ENCODE data around the gene CARNS1.
A peak's percentile ranks its signal among the peaks of the same experiment; 100 is the strongest.

CARNS1 gene

GRCh38 chr11:67463680-67464410, 48.4 kb downstream of the CARNS1 start:
- no peak overlapping the region for H3K4me3 ChIP-seq (ENCODE audit: low read depth, low read length)

GRCh38 chr11:67464411-67465188, 49.1 kb downstream of the CARNS1 start:
- peak overlapping the region; percentile 77 for H3K4me3 ChIP-seq (ENCODE audit: low read depth, low read length)

DNA sequence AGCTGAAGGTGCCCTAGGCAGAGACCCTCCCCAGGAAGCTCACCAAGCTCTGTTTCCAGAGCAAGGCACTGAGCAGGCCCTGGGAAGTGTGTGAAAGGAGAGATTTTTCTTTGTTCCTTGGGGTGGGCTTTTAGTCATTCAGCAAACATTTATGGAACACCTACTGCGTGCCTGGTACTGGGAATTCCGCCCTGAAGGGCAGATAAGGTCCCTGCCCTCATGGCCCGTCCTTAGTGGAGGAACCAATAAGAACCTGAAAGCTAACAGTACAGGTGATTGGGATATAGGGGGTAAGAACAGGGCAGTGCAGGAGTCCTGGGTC, 49.7 kb downstream of the CARNS1 start:
- H3K4me3 ChIP-seq (ENCODE audit: low read depth, low read length), result peak overlapping the region; percentile 77

DNA sequence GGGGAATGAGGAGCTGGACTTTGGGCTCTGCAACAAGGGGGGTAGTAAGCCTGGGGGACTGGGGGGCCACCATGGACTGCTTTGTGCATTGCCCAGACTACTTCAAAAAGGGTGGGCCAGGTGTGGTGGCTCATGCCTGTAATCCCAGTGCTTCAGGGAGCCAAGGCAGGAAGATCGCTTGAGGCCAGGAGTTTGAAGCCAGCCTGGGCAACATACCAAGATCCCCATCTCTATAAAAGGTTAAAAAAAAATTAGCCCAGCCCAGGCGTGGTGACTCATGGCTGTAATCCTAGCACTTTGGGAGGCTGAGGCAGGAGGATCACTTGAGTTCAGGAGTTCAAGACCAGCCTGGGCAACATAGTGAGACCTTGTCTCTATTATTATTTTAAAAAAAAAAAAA, 50.1 kb downstream of the CARNS1 start:
- peak overlapping the region; percentile 77 for H3K4me3 ChIP-seq (ENCODE audit: low read depth, low read length)

DNA sequence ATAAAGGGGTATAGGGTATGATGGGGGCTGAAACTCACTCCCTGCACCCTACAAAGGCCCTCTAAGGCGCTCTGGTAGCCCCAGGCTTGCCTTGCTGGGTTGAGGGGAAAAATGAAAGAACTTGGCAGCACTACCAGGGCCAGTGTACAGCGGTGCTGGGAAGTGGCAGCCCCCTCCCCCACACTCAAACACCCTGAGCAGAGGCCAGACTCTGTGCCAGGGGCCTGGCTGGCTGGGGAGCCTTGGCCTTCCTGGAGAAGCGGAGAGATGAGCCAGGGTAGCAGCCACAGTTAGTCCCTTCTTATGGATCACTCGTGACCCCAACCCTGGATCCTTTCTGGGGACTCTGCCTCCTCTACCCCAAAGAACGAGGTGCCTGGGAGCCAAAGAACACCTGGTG, 50.9 kb downstream of the CARNS1 start:
- no peak overlapping the region for H3K4me3 ChIP-seq (ENCODE audit: low read depth, low read length)

- H3K4me3 ChIP-seq (ENCODE audit: low read depth, low read length), result no peak overlapping the region
Observed at GRCh38 chr11:67466962-67467771, 51.7 kb downstream of the CARNS1 start.

GRCh38 chr11:67468056-67468455, 52.6 kb downstream of the CARNS1 start:
- peak overlapping the region; percentile 73 for H3K4me3 ChIP-seq (ENCODE audit: low read depth, low read length)

DNA sequence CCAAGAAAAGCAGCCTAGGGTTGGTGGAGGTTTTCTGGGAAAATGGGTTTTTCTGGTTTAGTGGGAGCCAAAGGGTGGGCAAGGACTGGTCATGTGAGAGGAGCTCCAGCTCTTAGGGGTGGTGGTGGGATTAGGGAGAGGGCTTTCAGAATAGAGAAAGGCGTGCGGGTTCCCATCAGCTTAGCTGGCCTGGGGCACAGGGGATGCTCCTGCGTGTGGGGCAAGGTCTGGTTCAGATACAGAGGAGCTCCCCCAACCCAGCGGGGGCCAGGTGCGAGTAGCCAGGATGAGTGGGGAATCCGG, 52.9 kb downstream of the CARNS1 start:
- H3K4me3 ChIP-seq (ENCODE audit: low read depth, low read length), result peak overlapping the region; percentile 73

- H3K4me3 ChIP-seq (ENCODE audit: low read depth, low read length), result peak within 1 kb of the TSS; percentile 73
Observed at GRCh38 chr11:67468759-67469507, 53.5 kb downstream of the CARNS1 start, which contains the start of gene TMEM134. TMEM134 (minus strand) TSS chr11:67469251; CDS start chr11:67469192, 59 bp downstream.

GRCh38 chr11:67469508-67469811, 54.0 kb downstream of the CARNS1 start:
- H3K4me3 ChIP-seq (ENCODE audit: low read depth, low read length), result peak overlapping the region; percentile 31

DNA sequence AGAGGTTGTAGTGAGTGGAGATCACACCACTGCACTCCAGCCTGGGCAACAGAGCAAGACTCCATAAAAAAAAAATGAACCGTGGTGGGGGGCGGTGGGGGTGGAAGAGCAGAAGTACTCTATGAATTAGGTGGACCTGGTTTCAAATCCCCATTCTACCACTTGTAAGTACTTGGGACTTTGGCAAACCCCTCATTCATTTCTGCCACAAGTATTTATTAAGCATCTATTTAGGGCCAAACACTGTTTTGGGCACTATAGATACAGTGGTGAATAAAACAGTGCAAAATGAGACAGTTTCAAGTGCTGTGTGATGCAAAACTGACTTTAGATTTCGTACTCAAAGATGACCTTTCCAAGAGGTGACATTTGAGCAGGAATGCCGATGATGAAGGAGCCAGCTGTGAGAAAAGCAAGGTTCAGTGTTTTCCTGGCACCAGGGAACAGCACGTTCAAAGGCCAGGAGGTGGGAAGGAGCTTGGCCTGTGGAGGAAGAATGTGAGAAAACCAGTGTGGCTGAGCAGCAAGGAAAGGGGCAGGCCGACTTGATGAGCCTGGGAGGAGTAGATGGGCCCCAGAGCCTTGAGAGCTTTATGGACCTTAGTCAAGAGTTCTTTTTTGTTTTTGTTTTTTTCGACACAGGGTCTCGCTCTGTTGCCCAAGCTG, 55.0 kb downstream of the CARNS1 start:
- H3K4me3 ChIP-seq (ENCODE audit: low read depth, low read length), result no peak overlapping the region

DNA sequence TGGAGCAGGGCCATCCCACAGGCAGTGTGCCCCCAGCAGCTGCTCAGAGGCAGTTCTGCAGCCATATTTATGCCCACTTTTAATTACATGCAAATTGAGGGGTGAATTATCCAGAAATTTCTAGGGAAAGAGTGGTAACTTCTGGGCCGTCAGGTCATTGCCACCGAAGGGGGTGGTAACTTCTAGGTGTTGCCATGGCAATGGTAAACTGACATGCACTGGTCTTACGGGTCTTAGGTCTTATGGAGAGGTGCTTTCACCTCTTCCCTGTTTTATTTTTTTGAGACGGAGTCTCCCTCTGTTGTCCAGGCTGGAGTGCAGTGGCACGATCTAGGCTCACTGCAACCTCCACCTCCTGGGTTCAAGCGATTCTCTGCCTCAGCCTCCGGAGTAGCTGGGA, 57.4 kb downstream of the CARNS1 start:
- no peak overlapping the region for H3K4me3 ChIP-seq (ENCODE audit: low read depth, low read length)

Measured in iPS-11a (cell line).